Kidney (tissue), 14 donors: ENCODE results near the gene KLHL29. TPM values are rescaled to one million over a fixed set of nuclear protein-coding genes. Genes with fewer than 3 reads are reported as not detected.

Experiments used
- DNase-seq, 5 donors: peaks; one replicate each; pipeline ENCODE4 v3.0.0-alpha.2; 2013 to 2020
- FAIRE-seq: peaks from 2 replicates; lab custom pipeline; 2012; peaks lifted over from hg19 to GRCh38; lab: Jason Lieb, UNC
- H3K27ac ChIP-seq, 2 donors: one replicate each; pipeline ENCODE4 v1.7.0; 2013; ENCODE audit warnings: low read depth in 2 of 2, low read length in 2 of 2, inconsistent platforms in 1 of 2
- H3K27me3 ChIP-seq: one replicate; pipeline ENCODE4 v1.7.1; 2013; ENCODE audit warnings: low read length, inconsistent platforms; ENCODE audit not compliant: control insufficient read depth, insufficient read depth
- H3K36me3 ChIP-seq, 3 donors: one replicate each; pipeline versions ENCODE4 v1.7.0 to v1.7.1; 2013; ENCODE audit warnings: low read length in 3 of 3, control low read depth in 1 of 3, inconsistent platforms in 1 of 3; ENCODE audit not compliant: insufficient read depth in 3 of 3, control insufficient read depth in 2 of 3
- H3K4me1 ChIP-seq, 3 donors: one replicate each; pipeline versions ENCODE4 v1.7.0 to v1.7.1; 2013; ENCODE audit warnings: low read length in 3 of 3, inconsistent platforms in 1 of 3, low read depth in 1 of 3; ENCODE audit not compliant: control insufficient read depth in 2 of 3, insufficient read depth in 2 of 3
- H3K4me3 ChIP-seq, 3 donors: one replicate each; pipeline versions ENCODE4 v1.7.0 to v1.8.1; 2013; ENCODE audit warnings: low read length in 3 of 3, control low read depth in 1 of 3, inconsistent platforms in 1 of 3
- H3K9ac ChIP-seq, 3 donors: one replicate each; pipeline versions ENCODE4 v1.7.0 to v1.7.1; 2013; ENCODE audit warnings: low read length in 3 of 3, control low read depth in 1 of 3, inconsistent platforms in 1 of 3
- H3K9me3 ChIP-seq, 3 donors: one replicate each; pipeline versions ENCODE4 v1.7.0 to v1.7.1; 2013; ENCODE audit warnings: low read length in 3 of 3, control low read depth in 1 of 3, inconsistent platforms in 1 of 3; ENCODE audit not compliant: control insufficient read depth in 2 of 3, insufficient read depth in 1 of 3
- CTCF ChIP-seq: IDR thresholded peaks from 3 replicates; pipeline ENCODE4 v1.5.1; 2012; ENCODE audit warnings: mild to moderate bottlenecking, moderate library complexity, borderline replicate concordance; ENCODE audit not compliant: insufficient read depth; ENCODE audit errors: extremely low read depth
- intact Hi-C: fragments of 100-400 bp; cut with DNase I; formaldehyde crosslinking; loops from one replicate; pipeline ENCODE4 v1.11.1; 2022
- polyA plus RNA-seq: library from polyadenylated mRNA; stranded (reverse); fragments of 350-450 nt; fragmentation: Illumina TruSeq; extraction: RNeasy Lipid Tissue Mini Kit (QIAGEN cat#74804); gene quantifications from one replicate; pipeline ENCODE4 v1.2.3, GENCODE V29; 2014; ENCODE audit warnings: low read depth, low replicate concordance; ENCODE audit not compliant: insufficient read depth
- total RNA-seq: library from RNA; stranded (reverse); fragmentation: NEBNext Ultra II Directional; extraction: Animal tissue kit (Norgen Biotek cat#: 25700); gene quantifications from one replicate; pipeline ENCODE4 v1.2.1, GENCODE V29; 2021
- donor health status: control.
- donor health status: control.
- donor health status: control.
- donor health status: control.
- donor health status: control.
- donor health status: DM: yes; HTN: yes; CAD: no.
- donor health status: Normal renal cell carcinoma (clear cell type).

The KLHL29 gene
- total and polyA plus RNA-seq, 2 donors from 2014 or later, result 1.5 to 10.5 TPM

- Histone ChIP-seq H3K4me3 (no peak overlapping the region), H3K9ac (no peak overlapping the region), H3K4me1 (no peaks in the 10 kb centered on the region), H3K27ac (no peak overlapping the region), H3K36me3 (no peaks in the 10 kb centered on the region), H3K9me3 (no peaks in the 10 kb centered on the region), H3K27me3 (no peaks in the 10 kb centered on the region)
- DNase-seq (no peak), FAIRE-seq (no peak)
- intact Hi-C loops, result no loop called here
- TF ChIP-seq CTCF, result no peak
Measured at GRCh38 chr2:23564615-23564960, 179.6 kb downstream of the KLHL29 start.

- intact Hi-C loops, result no loop called here
- FAIRE-seq, result no peak
Measured at GRCh38 chr2:23565374-23565773, 180.4 kb downstream of the KLHL29 start.

GRCh38 chr2:23565814-23566213 is 180.8 kb downstream of the KLHL29 start:
- DNase-seq, result no peak
- no peak for TF ChIP-seq CTCF
- Histone ChIP-seq H3K36me3 (no peaks in the 10 kb centered on the region), H3K4me3 (no peak overlapping the region), H3K27me3 (no peaks in the 10 kb centered on the region), H3K4me1 (no peaks in the 10 kb centered on the region), H3K9ac (no peak overlapping the region), H3K9me3 (no peaks in the 10 kb centered on the region), H3K27ac (no peak overlapping the region)
- intact Hi-C loops, result no loop called here
- FAIRE-seq, result no peak

More at GRCh38 chr2:23565374-23565773, 180.4 kb downstream of the KLHL29 start:
- H3K9ac ChIP-seq, result no peak overlapping the region
- no peaks in the 10 kb centered on the region for H3K36me3 ChIP-seq
- TF ChIP-seq CTCF, result no peak
- H3K27me3 ChIP-seq, result no peaks in the 10 kb centered on the region
- H3K27ac ChIP-seq, result no peak overlapping the region
- no peak overlapping the region for H3K4me3 ChIP-seq
- no peaks in the 10 kb centered on the region for H3K4me1 ChIP-seq
- no peak for DNase-seq
- no peaks in the 10 kb centered on the region for H3K9me3 ChIP-seq
